GM12878 (cell line): Measurements from ENCODE around the gene TMPRSS6. TPM values are rescaled to one million over a fixed set of nuclear protein-coding genes. Genes with fewer than 3 reads are reported as not detected.

Source experiments
- ATAC-seq: fragments of 200-7000 bp; cut with Tn5 transposase; 3 replicates; pipeline ENCODE4 v1.9.1; 2020; ENCODE audit warnings: mild to moderate bottlenecking, moderate library complexity
- BruUV-seq: library from RNA; stranded (reverse); fragments of 400-500 nt; replicated peaks from 2 replicates; lab custom pipeline; 2021; lab: Mats Ljungman, UMichigan
- CTCF ChIA-PET: fragments of 300-600 bp; sonication (Branson Sonifier 250); formaldehyde crosslinking; extraction: SDS; loops from one replicate; lab custom pipeline; 2021; ENCODE audit warnings: inconsistent platforms; lab: Yijun Ruan, JAX
- POLR2A ChIA-PET: fragments of 350-600 bp; formaldehyde crosslinking; extraction: SDS; loops from one replicate; lab custom pipeline; 2021; ENCODE audit warnings: inconsistent platforms; lab: Charles Lee
- RAD21 ChIA-PET: fragments of 300-600 bp; sonication (Branson Sonifier 250); formaldehyde crosslinking; loops from one replicate; lab custom pipeline; 2023; ENCODE audit warnings: antibody characterized with exemption; ENCODE audit not compliant: unreplicated experiment; lab: Charles Lee
- SMC1A ChIA-PET: fragments of 300-600 bp; sonication (Branson Sonifier 250); formaldehyde crosslinking; loops from one replicate; lab custom pipeline; 2023; ENCODE audit not compliant: unreplicated experiment, uncharacterized antibody; lab: Charles Lee
- DNase-seq: peaks from one replicate; pipeline ENCODE4 v3.0.0-alpha.2; 2011; ENCODE audit warnings: low read depth, low spot score
- FAIRE-seq: peaks from 3 replicates; lab custom pipeline; 2011; peaks lifted over from hg19 to GRCh38; lab: Jason Lieb, UNC
- H2AFZ ChIP-seq: 2 replicates; pipeline ENCODE4 v1.6.0; 2011; ENCODE audit warnings: low read depth, low read length, control low read depth; ENCODE audit not compliant: control insufficient read depth
- H3K27ac ChIP-seq: 2 replicates; pipeline ENCODE4 v1.5.1; 2011; ENCODE audit warnings: control low read depth; ENCODE audit not compliant: control insufficient read depth, insufficient read depth
- H3K27me3 ChIP-seq, 2 experiments: replicated peaks in 1 of 2; 2 replicates each; pipeline versions ENCODE4 v1.6.0 to v1.6.1; 2011; ENCODE audit warnings: low read length in 1 of 2; ENCODE audit not compliant: control insufficient read depth in 2 of 2, insufficient read depth in 2 of 2
- H3K36me3 ChIP-seq, 2 experiments: 2 replicates each; pipeline ENCODE4 v1.5.1; 2011; ENCODE audit warnings: low read length in 1 of 2; ENCODE audit not compliant: control insufficient read depth in 2 of 2, insufficient read depth in 2 of 2
- H3K4me1 ChIP-seq: 2 replicates; pipeline ENCODE4 v1.6.1; 2011; ENCODE audit warnings: mild to moderate bottlenecking, low read length, moderate library complexity, mixed read lengths; ENCODE audit not compliant: control insufficient read depth, insufficient read depth
- H3K4me2 ChIP-seq: 2 replicates; pipeline ENCODE4 v1.6.0; 2011; ENCODE audit warnings: control low read depth; ENCODE audit not compliant: control insufficient read depth, insufficient read depth
- H3K4me3 ChIP-seq: fragments of 200-600 bp; sonication (generic); 2 replicates; pipeline ENCODE4 v1.5.1; 2016
- H3K79me2 ChIP-seq: 2 replicates; pipeline ENCODE4 v1.6.0; 2011; ENCODE audit warnings: low read length; ENCODE audit not compliant: control insufficient read depth, insufficient read depth
- H3K9ac ChIP-seq: 2 replicates; pipeline ENCODE4 v1.8.0; 2011; ENCODE audit warnings: low read length, control low read depth, mixed read lengths; ENCODE audit not compliant: control insufficient read depth, insufficient read depth
- H3K9me3 ChIP-seq: replicated peaks from 3 replicates; pipeline ENCODE4 v1.5.1; 2011; ENCODE audit warnings: mild to moderate bottlenecking, low read length; ENCODE audit not compliant: control insufficient read depth, insufficient read depth
- H4K20me1 ChIP-seq: 2 replicates; pipeline ENCODE4 v1.6.0; 2011; ENCODE audit not compliant: control insufficient read depth, insufficient read depth
- ELK1 ChIP-seq: IDR thresholded peaks from 2 replicates; pipeline ENCODE4 v1.6.1; 2012; ENCODE audit warnings: low read depth, low read length, improper control_type of control experiment
- FOS ChIP-seq: IDR thresholded peaks from 3 replicates; pipeline ENCODE4 v1.6.1; 2011; ENCODE audit warnings: borderline replicate concordance; ENCODE audit not compliant: insufficient read length; ENCODE audit errors: extremely low read depth
- MEF2B ChIP-seq: fragments of 450-650 bp; IDR thresholded peaks from 2 replicates; pipeline ENCODE4 v1.6.1; 2018; ENCODE audit warnings: mild to moderate bottlenecking, moderate library complexity; ENCODE audit not compliant: partially characterized antibody, poor library complexity, severe bottlenecking
- RELA ChIP-seq: fragments of 450-650 bp; IDR thresholded peaks from 2 replicates; pipeline ENCODE4 v1.8.0; 2014; ENCODE audit warnings: borderline replicate concordance; ENCODE audit not compliant: partially characterized antibody
- SMAD1 ChIP-seq: fragments of 450-650 bp; IDR thresholded peaks from 2 replicates; pipeline ENCODE4 v1.6.1; 2018; ENCODE audit warnings: mild to moderate bottlenecking, low read depth; ENCODE audit not compliant: partially characterized antibody
- SUZ12 ChIP-seq: fragments of 200-600 bp; sonication (generic); IDR thresholded peaks from one replicate; pipeline ENCODE4 v1.6.1; 2018; ENCODE audit warnings: antibody characterized with exemption, mild to moderate bottlenecking; ENCODE audit not compliant: unreplicated experiment
- ZNF384 ChIP-seq: IDR thresholded peaks from 2 replicates; pipeline ENCODE4 v1.6.1; 2012; ENCODE audit warnings: low read depth, mild to moderate bottlenecking, low read length, improper control_type of control experiment, borderline replicate concordance
- WGBS: methylation state at CpG from one replicate; pipeline ENCODE4 v1.1.6; 2016; ENCODE audit warnings: low lambda C conversion rate; ENCODE audit not compliant: insufficient replicate concordance, insufficient coverage; ENCODE audit errors: missing lambda C conversion rate; 5-methylcytosine and 5-hydroxymethylcytosine counted together
- in situ Hi-C: fragments of 300-500 bp; cut with MboI; formaldehyde crosslinking; loops from 9 replicates; pipeline ENCODE4 v1.14.3; 2018; ENCODE audit warnings: mixed read lengths
- intact Hi-C: fragments of 100-400 bp; cut with micrococcal nuclease; formaldehyde crosslinking; loops from one replicate; pipeline ENCODE4 v1.14.2; 2022; ENCODE audit not compliant: unreplicated experiment
- polyA plus RNA-seq, 11 experiments: library from polyadenylated mRNA; depleted of rRNA in 4 of 11; unstranded in 6 of 11; stranded (reverse) in 5 of 11; fragments of >200 nt; fragmentation: Nextera tagmentation in 4 of 11; fragmentation: Illumina TruSeq in 1 of 11; extraction: Ambion mirVana in 4 of 11; extraction: Trizol in 1 of 11; gene quantifications; 1 replicate in 1 of 11; 2 replicates in 10 of 11; pipeline versions ENCODE4 v1.2.1 to v1.2.3, GENCODE V29; 2011 to 2016; ENCODE audit warnings: inconsistent platforms in 2 of 11, missing spikeins in 2 of 11, low read depth in 1 of 11
- total RNA-seq, 4 experiments: library from RNA; depleted of rRNA in 3 of 4; stranded (reverse); fragments of >200 nt in 3 of 4; fragmentation: Illumina TruSeq in 1 of 4; extraction: Trizol in 1 of 4; gene quantifications; 2 replicates each; pipeline versions ENCODE4 v1.2.1 to v1.2.3, GENCODE V29; 2013 to 2021

The TMPRSS6 gene
- total and polyA plus RNA-seq, 10 of the 15 experiments (the other 5 are each of a cell fraction or from before 2014, with no cell fraction given), result 0.06 to 0.69 (median 0.19) TPM; not detected in 6

- in situ Hi-C loops (no loop called here), intact Hi-C loops (no loop called here)
- POLR2A ChIA-PET, result no interaction called here
- DNase-seq, result no peak
- H2AFZ ChIP-seq, result no peak overlapping the region
- RAD21 ChIA-PET, result interaction anchor here (0.8 kb wide), 1 partner anchor 12 kb away, joined by 5 read pairs; no protein-coding TSS in a partner anchor
- no peaks in the 10 kb centered on the region for H3K36me3 ChIP-seq
- no TSS peak for BruUV-seq
- H3K27me3 ChIP-seq, result no peaks in the 10 kb centered on the region; a peak in 1 of 4 replicates
- no peak overlapping the region for H3K9ac ChIP-seq
- 70% methylated on average over 18 of the region's 18 CpGs for WGBS
- no peaks in the 10 kb centered on the region for H3K9me3 ChIP-seq
- no peak overlapping the region for H3K4me2 ChIP-seq
- no peak overlapping the region for H3K4me3 ChIP-seq
- CTCF ChIA-PET, result interaction anchor here (0.7 to 3.3 kb wide), 4 partner anchors 11 to 311 kb away, joined by 3 to 17 read pairs (median 9); partner anchors contain the start of gene TST
- SMC1A ChIA-PET, result interaction anchor here (0.6 to 1.0 kb wide), 2 partner anchors 12 to 387 kb away, joined by 3 to 4 read pairs; no protein-coding TSS in a partner anchor
- no peaks in the 10 kb centered on the region for H3K4me1 ChIP-seq
- H3K79me2 ChIP-seq, result no peaks in the 10 kb centered on the region
- no peak for ATAC-seq
- no peak overlapping the region for H3K27ac ChIP-seq
- no peak for TF ChIP-seq SUZ12
- no peak for TF ChIP-seq FOS
- TF ChIP-seq SMAD1, result no peak
- TF ChIP-seq MEF2B, result no peak
- no peak for TF ChIP-seq ELK1
- no peak for TF ChIP-seq RELA
- TF ChIP-seq ZNF384, result no peak
- H4K20me1 ChIP-seq, result no peaks in the 10 kb centered on the region
- FAIRE-seq, result no peak
Observed at GRCh38 chr22:37032535-37033460, 76.7 kb downstream of the TMPRSS6 start.
